HS-27A (cell line): ENCODE results near the gene HHAT.

Experiments used
- DNase-seq: peaks from one replicate; pipeline ENCODE4 v3.0.0-alpha.2; 2012; ENCODE audit warnings: low read depth, missing footprints

Gene HHAT

DNA sequence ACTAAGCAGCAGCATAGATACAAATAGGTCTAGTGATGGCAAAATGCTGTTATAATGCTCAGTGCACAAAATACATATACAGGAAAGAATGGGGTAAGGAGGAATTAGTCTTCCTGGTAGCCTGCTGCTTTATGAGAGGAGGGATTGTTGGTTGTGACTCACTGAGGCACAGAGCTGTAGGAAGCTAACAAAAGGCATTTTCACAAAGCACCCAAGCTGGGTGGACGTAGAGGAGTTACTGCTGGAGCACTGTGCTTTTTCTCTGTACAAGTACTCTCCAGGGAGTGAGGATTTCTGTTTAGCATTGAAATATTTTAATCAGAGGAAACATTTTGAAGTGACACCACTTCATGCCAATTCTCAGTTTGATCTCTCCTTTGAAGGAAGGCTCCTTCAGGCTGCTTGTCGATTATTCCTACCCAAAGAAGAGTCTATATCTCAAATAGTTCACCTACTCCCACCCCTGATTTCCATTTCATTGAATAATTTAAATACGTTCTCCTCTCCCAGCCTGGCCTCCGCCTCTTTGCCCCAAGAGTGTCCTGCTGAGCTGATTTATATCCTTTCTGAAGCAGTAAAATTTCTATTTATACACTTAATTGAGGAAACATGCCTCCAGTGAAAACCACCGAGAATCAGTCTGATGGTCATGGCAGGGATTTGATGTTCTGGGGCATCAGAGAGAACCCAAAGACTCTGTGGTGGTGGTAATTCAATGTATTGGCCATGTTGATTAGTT lies 271.9 kb downstream of the HHAT start:
- no peak for DNase-seq

DNA sequence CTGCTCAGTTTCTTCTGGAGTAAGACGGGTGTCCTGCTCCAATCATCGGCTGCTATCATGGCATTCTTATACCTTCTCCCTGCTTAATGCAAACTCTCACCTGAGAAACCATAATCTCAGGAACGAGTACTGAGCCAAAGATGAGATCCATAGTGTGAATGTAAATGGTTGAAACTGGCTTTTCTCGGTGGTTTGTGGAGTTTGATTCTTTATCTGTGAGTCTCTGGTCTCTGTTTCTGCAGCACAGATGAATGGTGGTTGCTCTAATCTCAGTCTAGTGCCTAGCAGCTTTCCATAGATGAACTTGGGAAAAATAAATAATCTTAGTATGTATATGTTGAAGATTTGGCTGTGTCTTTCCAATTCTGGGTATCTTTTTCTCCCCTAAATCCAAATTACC lies 274.4 kb downstream of the HHAT start:
- DNase-seq = no peak

DNA sequence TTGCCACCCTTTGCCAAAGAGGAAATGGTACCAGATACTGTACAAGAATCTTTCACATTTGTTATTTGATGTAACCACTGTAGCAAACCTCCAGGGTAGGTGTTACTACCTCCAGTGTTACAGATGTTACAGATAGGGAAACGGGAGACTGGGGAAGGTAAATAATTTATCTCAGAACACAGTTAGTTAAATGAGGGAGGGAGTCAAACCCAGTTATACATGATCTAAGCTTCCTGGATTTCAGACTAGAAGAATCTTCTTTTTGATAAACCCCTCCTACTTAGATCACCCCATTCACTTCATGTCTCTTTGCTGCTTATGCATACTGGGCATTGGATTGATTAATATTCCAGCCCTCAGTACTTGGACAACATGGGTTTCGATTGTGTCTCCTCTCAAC lies 276.4 kb downstream of the HHAT start:
- no peak for DNase-seq

DNA sequence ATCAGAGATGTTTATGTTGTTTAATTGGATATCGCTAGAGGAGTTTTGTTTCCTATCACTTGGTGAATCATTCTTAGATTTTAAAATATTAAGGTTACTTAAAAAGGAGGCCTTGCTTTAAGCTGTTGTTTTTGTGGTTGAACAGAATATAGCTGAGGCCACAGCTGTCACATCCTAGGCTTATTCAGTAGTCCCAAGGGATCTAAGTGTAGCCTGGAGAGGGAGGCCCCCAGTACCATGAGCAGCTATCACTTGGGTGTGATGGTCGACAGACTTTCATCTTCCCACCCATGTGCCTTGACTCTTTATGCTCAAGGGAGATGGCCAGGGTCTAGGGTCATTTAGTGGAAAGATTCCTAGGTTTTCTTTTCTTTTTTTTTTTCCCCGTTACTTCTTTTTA lies 278.7 kb downstream of the HHAT start:
- DNase-seq = no peak

DNA sequence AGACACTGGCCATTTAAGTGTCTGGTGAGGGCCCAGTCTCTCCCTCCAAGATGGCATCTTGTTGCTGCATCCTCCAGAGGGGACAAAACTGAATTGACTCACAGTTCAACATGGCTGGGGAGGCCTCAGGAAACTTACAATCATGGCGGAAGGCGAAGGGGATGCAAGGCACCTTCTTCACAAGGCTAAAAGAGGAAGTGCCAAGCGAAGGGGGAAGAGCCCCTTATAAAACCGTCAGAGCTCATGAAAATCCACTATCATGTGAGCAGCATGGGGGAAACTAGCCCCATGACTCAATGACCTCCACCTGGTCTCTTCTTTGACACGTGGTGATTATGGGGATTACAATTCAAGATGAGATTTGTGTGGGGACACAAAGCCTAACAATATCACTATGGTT lies 280.1 kb downstream of the HHAT start:
- DNase-seq = no peak

DNA sequence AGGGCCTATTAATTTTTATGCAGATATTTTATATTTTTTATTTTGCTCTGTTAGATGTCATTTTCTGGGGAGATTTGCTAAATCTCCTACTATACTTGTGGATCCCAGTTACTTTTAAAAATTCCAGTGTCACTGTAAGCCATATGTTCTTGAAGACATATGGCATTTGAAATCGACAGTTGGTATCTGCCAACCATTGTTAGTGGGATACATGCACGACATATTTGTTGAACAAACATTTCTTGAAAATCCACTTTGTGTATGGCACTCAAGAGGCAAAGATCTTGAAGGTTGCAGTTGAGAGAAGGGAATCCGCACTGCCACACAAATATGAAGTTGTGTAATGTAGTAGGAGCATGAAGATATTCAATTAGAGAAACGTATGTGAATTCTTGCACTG lies 287.7 kb downstream of the HHAT start:
- no peak for DNase-seq

DNA sequence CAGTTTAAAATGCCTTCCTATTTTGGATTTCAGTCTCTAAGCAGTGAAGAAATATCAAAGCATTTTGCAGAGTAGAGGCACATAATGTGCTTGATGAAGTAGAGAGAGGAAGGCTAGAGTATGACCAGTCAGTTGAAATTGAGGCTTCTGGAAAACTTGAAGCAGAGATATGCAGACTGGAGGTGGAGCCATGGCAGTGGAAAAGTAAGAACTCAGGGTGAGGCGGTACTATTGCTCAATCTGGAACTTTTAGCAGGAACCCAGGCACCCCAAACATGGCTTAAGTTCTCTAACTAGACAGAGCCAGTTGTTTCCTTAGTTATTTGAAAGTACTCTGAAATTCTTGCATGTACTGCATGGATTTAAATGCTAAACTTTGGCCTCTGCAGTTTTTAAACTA lies 288.6 kb downstream of the HHAT start:
- DNase-seq = no peak

DNA sequence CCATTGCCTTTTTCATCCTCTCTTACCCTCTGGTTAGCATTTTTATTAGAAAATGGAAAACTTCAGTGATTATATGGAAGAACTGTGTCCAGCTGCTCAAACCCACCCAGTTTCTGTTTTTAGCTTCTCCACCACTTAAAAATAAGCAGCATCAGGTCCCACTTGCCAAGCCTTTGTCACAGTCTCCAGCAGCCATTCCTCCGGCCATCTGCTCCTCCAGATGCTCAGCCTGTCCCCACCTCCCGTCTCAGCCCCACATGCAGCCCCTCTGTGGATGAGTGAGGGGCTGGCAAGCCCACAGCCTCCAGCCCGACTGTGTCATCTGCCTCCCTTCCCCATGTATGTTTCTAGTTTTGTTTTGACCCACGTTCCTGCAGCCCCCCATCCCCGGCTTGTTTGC lies 289.7 kb downstream of the HHAT start:
- DNase-seq = no peak

DNA sequence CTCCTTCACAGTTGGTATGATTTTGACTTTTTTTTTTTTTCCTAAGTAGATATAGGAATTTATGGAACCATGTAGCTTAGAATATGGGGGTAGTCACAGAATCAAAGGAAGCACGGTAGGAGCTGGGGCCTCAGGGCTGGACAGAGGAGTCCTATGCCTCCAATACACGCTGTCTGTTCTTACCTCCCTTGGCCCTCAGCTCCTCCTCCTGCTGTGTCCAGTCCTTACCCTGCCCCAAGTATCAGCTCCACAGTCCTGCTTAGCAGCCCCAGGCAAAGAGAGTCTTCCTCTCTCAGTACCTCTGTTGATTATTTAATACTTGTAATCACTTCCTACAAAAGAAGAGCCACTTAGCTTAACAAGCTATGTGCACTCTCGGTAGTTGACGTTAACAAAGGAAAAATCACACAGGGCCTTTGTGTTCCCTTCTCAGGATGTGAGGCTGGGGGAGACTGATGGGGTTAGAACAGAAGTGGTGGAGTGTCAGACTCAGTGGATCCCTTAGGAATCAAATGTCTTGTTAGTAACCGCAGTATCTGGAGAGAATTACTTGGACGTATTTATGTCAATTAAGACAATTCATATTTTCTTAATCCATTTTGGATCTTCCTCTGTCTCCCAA lies 292.3 kb downstream of the HHAT start:
- no peak for DNase-seq

DNA sequence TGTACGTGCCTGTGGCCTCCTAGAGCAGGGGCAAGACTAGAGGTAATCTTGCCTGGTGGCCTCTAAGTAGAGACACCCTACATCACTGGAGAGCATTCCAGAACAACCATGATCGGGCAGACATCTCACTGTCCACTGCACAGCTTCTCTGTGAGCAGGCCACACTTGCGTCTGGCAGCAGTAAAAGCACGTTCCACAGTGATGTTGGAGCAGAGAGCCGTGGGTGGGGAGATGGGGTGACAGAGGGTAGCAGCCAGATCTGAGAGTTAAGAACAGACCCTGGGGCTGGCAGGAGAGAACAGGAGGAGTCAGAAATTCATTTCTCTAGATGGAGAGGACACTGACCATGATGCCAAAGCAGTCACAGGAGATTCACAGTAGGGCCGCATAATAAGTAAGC lies 293.0 kb downstream of the HHAT start:
- no peak for DNase-seq

DNA sequence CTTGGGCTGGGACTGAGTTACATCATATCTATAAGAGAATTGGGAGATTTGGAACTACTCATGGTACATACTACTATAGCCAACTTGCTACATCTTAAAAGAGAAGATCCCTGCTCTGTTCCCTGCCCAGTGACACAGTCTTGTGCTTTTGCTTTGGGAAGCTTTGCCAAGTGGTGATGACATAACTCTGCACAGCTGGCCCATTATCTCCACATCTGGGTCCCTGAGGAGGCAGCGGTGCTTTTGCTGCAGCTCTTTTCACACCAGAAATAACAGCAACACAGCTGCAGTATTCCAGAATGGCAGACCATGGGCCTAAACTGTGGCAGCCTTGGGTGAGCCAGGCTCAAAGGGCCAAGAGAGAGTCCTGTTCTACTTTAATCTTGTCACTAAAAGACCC lies 296.0 kb downstream of the HHAT start:
- DNase-seq = no peak

DNA sequence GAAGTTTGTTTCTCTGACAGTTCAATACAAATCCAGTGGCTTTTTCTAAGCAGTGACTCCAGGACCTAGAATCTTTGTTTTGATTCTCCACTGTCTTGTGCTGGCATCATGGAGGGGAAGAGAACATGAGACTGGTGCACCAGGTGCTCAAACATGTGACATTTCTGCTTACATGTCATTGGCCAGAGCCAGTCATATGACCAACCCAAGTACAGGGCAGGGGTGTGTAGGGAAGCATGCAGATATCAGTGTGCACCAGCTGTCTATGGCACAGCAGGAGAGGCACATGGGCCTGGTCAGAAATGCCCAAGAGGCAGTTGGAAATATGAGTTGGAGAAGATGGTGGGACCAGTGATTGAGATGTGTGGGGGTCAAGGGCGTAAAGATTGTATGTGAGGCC lies 297.0 kb downstream of the HHAT start:
- DNase-seq = no peak

DNA sequence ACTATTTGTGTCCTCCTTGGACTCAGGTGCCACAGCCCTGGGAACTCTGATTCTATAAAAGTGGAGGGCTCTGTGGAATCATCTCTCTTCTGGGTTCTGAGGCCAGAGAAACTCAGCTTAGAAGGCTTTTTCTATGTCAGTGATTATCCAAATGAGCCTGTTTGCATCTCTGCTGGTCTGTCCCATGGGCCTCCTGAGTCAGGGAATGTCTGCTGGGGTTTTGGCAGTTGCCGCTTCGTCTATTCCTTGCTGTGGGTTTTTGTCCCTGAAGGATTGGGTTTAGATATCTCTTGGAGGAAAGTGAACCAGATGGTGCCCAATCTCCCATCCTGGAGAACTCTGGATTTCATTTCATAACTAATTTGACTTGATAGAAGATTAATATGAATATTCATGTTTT lies 297.6 kb downstream of the HHAT start:
- no peak for DNase-seq

DNA sequence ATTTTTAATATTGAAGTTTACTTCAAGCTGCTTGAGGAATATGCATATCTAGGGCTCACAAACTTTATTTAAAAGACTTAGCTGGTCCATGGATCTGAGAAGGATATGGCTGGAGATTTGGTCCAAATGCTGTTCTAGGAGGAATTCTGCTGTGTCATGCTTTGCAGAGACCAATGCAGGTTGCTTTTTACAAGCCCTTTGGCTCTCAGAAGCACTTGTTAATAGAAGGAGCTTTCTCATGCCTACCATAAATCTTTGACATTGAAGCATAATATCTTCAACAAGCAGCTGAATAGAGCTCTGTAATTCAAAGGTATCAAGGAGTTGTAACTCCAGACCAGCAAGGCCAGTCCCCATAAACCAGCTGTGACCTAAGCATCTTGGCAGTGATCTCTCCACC lies 299.1 kb downstream of the HHAT start:
- DNase-seq = no peak

DNA sequence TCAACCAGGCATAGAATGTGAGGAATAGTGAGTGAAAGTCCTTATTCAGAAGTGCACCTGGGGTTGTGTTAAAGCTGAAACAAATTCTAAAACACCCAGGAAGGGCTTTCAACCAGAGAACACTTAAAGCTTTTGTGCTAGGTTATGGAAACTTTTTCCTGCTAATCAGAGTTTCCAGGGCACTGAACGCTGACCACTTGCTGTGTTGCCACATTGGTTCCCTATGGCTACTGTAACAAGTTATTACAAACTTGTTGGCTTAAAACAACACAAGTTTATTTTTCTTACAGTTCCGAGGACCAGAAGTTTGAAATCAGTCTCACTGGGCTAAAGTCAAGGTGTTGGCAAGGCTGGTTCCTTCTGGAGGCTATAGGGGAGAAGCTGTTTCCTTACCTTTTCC lies 300.6 kb downstream of the HHAT start:
- DNase-seq = no peak

DNA sequence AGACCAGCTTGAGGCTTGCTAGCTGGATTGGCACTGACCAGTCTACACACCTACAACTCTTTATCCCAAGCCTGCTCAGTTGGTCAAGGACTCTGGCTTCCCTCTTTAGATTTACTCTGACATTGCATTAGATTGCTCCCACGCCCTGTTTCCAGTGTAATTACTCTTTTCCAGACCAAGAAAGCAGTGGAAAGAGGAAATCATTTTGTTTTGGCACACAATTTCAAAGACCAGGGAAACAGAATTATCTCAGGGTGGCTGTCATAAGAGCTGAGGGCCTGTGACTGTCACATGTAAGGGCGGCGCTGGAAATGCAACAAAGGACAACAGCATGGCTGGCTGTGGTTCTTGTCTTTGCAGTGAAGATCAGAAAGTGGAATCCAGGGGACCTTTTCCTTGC lies 302.7 kb downstream of the HHAT start:
- DNase-seq = no peak

DNA sequence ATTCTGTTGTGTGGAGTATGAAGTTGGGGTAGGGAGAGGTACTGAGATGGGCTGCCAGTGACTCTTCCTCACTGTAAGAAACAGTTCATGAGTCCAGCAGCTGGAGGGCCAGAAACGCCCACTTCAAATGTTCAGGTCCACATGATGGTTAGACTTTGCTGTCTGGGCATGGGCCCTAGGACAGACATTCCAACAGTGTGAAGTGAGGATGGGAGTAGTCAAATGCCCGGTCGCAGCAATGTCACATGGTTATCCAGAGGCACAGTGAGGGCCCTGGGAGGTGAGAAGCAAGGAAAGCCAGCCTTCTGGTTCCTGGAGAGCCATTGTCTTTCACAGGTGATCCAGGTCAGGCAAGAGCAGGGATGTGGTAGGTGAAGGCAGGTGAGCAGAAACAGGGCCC lies 304.4 kb downstream of the HHAT start:
- no peak for DNase-seq

DNA sequence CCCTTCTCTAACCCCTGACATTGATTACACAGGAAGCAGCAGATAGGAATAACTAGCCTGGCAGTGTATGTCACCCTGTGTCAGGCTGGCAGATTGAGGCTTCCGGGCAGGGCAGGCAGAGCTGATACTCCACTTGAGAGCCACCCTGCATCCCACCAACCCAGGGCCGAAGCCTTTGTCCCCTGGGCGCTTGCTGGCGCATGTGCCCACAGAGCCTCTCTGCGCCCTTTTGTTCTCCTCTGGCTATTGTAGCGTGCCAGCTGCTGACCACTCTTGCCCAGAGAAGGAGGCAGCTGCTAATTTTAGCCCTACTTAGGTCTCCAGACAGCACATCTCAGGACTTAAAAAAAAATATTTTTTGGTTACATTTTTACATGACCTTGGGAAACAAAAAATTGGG lies 304.9 kb downstream of the HHAT start:
- DNase-seq = no peak

DNA sequence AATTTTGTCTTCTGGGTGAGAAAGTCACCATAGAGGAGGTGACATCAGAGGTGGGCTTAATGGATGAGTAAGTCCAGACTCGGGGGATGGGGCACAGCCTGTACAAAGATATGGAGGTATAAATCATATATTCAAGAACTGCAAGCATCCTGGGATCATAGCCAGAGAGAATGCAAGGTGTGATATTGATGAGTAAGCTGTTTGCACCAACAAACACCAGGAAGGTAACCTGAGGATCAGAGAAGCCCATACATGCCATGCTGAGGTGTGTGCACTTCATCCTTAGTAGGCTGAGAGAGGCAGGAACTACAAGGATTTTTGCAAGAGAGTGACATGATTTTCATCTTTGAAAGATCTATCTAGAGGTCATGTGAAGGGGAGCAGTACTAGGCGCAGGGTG lies 306.4 kb downstream of the HHAT start:
- DNase-seq = no peak

DNA sequence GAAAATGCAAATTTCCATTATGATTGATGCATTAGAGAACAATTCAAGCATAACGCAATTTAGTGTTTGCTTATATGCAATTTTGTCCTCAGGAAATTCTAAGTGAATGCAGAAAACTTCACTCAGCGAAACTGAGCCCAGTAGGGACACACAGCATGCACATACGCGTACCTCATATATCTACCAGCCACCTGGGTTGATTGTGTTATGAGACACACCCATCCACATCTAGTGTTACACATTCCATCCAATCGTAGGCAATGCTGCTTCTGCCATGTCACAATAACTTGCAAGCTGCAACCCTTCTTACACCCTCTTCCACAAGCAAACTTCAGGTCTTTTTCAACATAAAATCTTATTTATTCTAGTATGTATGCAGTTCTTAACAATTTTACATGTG lies 312.9 kb downstream of the HHAT start:
- no peak for DNase-seq

DNA sequence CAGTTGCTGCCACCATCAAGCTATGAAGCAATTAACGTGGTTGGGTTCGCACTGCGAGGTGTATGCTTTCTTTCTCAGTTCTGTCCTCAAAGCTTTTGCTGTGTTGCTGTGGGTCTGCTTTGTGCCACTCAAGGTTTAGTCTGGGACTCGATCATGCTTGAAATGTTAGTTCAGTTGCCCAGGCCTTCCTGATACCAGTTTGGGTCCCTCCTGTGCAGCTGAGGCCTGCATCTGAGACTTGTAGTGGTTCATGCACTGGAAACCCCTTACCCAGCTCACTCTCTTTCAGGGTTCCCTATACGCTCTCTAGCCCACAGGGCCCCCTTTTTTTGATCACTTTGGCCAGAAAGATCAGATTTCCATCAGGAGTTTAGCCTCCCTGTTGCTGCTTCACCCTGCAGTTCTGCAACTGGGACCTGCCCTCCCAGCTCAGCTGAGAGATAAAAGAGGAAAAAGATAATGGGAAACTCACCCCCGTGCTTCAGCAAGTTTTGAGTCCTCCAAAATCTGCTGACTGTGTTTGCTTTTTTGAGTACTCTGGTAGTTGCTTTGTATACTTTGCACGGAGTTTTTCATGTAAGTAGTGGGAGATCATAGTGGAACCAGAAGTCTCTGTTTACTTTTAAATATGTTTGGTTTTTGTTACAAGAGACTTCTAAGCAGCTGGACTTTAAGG lies 317.0 kb downstream of the HHAT start:
- DNase-seq = no peak

DNA sequence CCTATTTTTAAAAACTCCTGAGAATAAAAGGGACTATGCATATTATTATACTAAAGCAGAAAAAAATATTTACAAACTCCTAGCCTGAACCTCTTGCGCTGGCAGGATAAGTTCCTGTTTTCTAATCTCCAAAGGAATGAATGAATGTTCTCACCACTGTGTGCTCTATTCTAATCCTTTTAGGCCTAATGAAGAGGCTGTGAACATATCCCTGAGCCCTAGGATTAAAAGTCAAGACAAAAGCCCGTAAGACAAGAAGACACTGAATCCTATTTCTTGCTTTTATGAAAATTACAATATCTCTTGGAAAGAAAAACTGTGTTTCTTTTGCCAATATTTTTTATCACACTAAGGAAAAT lies 317.5 kb downstream of the HHAT start:
- DNase-seq = no peak

DNA sequence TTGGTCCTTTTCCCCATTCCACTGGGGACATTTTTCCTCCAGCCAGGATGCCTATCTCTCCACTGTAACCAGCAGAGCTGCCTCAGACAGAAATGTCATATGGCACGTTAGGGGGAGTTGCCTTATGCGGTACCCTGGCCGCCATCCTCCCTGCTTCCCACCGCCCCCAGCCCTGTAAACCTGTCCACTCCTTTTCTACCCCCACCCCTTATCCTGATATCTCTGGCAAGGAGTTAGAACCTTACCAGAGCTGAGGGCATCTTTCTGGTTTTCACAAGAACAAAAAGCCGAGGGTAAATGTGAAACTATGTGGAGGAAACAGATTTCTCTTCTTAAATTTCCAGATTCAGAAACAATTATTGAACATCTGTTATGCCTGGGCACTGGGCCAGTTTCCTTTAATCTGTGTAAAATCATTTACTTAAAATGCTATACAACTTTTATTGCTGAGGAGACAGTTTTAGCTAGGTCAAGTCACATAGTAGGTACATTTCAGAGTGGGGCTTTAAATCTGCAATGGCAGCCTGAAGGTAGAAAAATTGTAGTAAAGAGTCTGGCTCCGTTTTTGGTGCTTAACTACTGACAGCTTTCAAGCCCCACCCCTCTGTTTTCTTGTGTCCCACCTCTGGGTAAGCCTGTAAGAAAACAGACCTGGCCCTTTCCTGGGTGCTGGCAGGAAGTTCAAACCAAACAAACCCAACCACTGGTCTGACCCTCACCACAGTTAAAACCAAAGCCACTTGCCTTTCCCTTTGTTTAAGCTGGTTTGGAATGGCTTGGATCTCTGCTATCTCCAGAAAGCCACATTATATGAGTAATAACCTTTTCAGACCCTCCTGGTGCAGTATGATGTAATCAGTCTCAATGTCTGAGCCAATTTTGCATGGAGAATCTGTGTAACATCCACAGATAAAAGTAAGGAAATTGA lies 319.0 kb downstream of the HHAT start:
- no peak for DNase-seq
